DMS79 treated with DMSO at 0.1 percent for 48 hours (cell line): ENCODE measurements around the gene PRDX5.

Source experiments
- DNase-seq: peaks from one replicate; lab custom pipeline; 2025; lab: John Stamatoyannopoulos, UW

PRDX5 gene

GRCh38 chr11:64324692-64325469 is 7.0 kb downstream of the PRDX5 start:
- DNase-seq = no peak

GRCh38 chr11:64327375-64327774 is 9.5 kb downstream of the PRDX5 start:
- no peak for DNase-seq

GRCh38 chr11:64327993-64328392 is 10.1 kb downstream of the PRDX5 start:
- DNase-seq = no peak

GRCh38 chr11:64330888-64331287 is 13.0 kb downstream of the PRDX5 start:
- DNase-seq = no peak

GRCh38 chr11:64331569-64332371 is 13.8 kb downstream of the PRDX5 start:
- DNase-seq = peak; percentile 46

GRCh38 chr11:64333556-64333955 is 15.6 kb downstream of the PRDX5 start:
- no peak for DNase-seq

- DNase-seq = peak; percentile 82
Measured at GRCh38 chr11:64334764-64335735, 17.1 kb downstream of the PRDX5 start.

GRCh38 chr11:64337538-64338249 is 19.8 kb downstream of the PRDX5 start:
- no peak for DNase-seq

GRCh38 chr11:64338716-64339115 is 20.8 kb downstream of the PRDX5 start:
- no peak for DNase-seq

- no peak for DNase-seq
Measured at GRCh38 chr11:64339286-64339685, 21.4 kb downstream of the PRDX5 start.

GRCh38 chr11:64339754-64340408 is 22.0 kb downstream of the PRDX5 start, which contains the start of gene CCDC88B:
CCDC88B (plus strand) TSS chr11:64340204; CDS start chr11:64340267, 63 bp downstream.
- no peak for DNase-seq

- no peak for DNase-seq
Measured at GRCh38 chr11:64340671-64341335, 22.9 kb downstream of the PRDX5 start.

- DNase-seq = no peak
Measured at GRCh38 chr11:64341429-64341828, 23.5 kb downstream of the PRDX5 start.

- DNase-seq = no peak
Measured at GRCh38 chr11:64341851-64342791, 24.2 kb downstream of the PRDX5 start.

- no peak for DNase-seq
Measured at GRCh38 chr11:64342869-64343745, 25.2 kb downstream of the PRDX5 start.

- DNase-seq = no peak
Measured at GRCh38 chr11:64343767-64344559, 26.0 kb downstream of the PRDX5 start.

- DNase-seq = no peak
Measured at GRCh38 chr11:64344787-64345186, 26.9 kb downstream of the PRDX5 start.
